GM20000 (cell line): ENCODE results near the gene TSHB.

Source experiments
- DNase-seq: peaks from one replicate; pipeline ENCODE4 v3.0.0; 2012; ENCODE audit warnings: low spot score
- CTCF ChIP-seq: IDR thresholded peaks from 2 replicates; pipeline ENCODE4 v1.5.1; 2012; ENCODE audit warnings: mild to moderate bottlenecking, control low read depth; ENCODE audit errors: extremely low read depth, missing control alignments

The TSHB gene

GRCh38 chr1:115077286-115077983 lies 47.8 kb downstream of the TSHB start:
- DNase-seq: no peak
- no peak for TF ChIP-seq CTCF

- TF ChIP-seq CTCF: no peak
- DNase-seq: no peak
Observed at GRCh38 chr1:115077984-115078330, 48.3 kb downstream of the TSHB start.

- DNase-seq: no peak
- no peak for TF ChIP-seq CTCF
Observed at GRCh38 chr1:115078708-115079107, 49.1 kb downstream of the TSHB start.

- TF ChIP-seq CTCF: no peak
- no peak for DNase-seq
Observed at GRCh38 chr1:115082949-115083348, 53.3 kb downstream of the TSHB start.
